Measurements from ENCODE around the gene BPIFB1.

The BPIFB1 gene

DNA sequence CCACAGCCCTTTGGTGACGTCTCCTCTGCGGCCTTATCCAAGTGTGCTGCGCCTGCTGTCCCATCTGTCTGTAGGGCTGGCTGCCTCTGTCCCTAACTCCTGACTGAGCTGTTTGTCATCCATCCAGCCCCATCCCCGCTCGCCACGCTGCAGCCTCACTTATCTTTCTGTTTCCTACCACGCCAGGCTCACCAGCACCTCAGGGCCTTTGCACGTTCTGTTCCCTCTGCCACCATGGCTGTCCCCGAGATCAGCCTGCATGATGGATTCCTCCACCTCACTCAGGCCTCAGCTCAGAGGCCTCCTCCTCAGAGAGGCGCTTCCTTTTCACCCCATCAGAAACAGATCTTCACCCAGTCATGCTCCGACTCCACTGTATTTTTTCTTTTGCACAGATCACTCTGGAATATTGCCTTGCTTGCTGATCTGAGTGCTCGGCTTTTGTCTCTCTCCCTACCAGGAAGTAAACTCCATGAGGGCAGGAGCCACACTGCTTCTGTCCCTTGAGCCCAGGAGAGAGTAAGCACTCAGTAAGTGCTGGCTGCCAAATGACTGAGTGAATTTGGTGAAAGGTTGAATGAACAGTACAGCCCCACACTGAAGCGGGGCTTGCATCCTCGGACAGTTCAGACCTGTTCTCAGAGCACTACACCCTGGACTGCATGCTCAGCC is 34.5 kb downstream of the BPIFB1 start:
- DNase-seq (no peak), ATAC-seq (no peak)
- no peaks in the 10 kb centered on the region for H3K36me3 Mint-ChIP-seq (ENCODE audit: low read depth)
- no peaks in the 10 kb centered on the region for H3K27me3 Mint-ChIP-seq
- H3K4me1 Mint-ChIP-seq, result no peaks in the 10 kb centered on the region
- H3K9me3 Mint-ChIP-seq, result no peaks in the 10 kb centered on the region
- H3K27ac Mint-ChIP-seq, result no peak overlapping the region
- H3K4me3 Mint-ChIP-seq, result no peak overlapping the region

- no peaks in the 10 kb centered on the region for H3K36me3 Mint-ChIP-seq (ENCODE audit: low read depth)
- no peak for ATAC-seq
- H3K4me3 Mint-ChIP-seq, result no peak overlapping the region
- H3K4me1 Mint-ChIP-seq, result no peaks in the 10 kb centered on the region
- no peaks in the 10 kb centered on the region for H3K9me3 Mint-ChIP-seq
- H3K27me3 Mint-ChIP-seq, result peaks cover 2% of the 10 kb centered on the region
- no peak overlapping the region for H3K27ac Mint-ChIP-seq
- DNase-seq, result no peak
These were observed 35.0 kb downstream of the BPIFB1 start for GRCh38 chr20:33318096-33318429.

- Mint-ChIP-seq H3K27me3 (peaks cover 2% of the 10 kb centered on the region), H3K9me3 (no peaks in the 10 kb centered on the region), H3K4me1 (no peaks in the 10 kb centered on the region), H3K36me3 (ENCODE audit: low read depth) (no peaks in the 10 kb centered on the region), H3K4me3 (no peak overlapping the region), H3K27ac (no peak overlapping the region)
- DNase-seq (no peak), ATAC-seq (no peak)
These were observed 37.0 kb downstream of the BPIFB1 start for GRCh38 chr20:33320006-33320405.

- Mint-ChIP-seq H3K4me3 (no peak overlapping the region), H3K9me3 (no peaks in the 10 kb centered on the region), H3K4me1 (no peaks in the 10 kb centered on the region), H3K27me3 (peaks cover 2% of the 10 kb centered on the region), H3K36me3 (ENCODE audit: low read depth) (no peaks in the 10 kb centered on the region), H3K27ac (no peak overlapping the region)
- ATAC-seq (no peak), DNase-seq (no peak)
These were observed 39.4 kb downstream of the BPIFB1 start for GRCh38 chr20:33322456-33322855.

DNA sequence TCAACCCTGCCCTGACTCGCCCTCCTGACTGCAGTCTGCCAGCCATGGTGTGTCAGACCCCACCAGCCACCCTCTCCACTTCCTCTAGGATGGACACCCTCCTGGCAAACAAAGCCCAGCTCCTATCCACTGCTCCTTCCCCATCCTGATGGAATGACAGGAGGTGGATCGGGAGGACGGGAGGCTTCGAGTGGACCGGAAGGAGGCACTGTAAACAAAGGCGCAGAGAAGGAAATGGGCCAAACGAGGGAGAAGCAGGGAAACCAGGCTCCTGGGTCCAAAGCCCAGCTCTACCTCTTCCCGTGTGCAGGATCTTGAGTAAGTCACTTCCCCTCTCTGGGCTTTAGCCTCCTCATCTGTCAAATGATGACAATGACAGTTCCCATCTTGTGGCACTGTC is 40.2 kb downstream of the BPIFB1 start:
- H3K4me1 Mint-ChIP-seq, result no peaks in the 10 kb centered on the region
- no peak overlapping the region for H3K4me3 Mint-ChIP-seq
- no peak overlapping the region for H3K27ac Mint-ChIP-seq
- peaks cover 2% of the 10 kb centered on the region for H3K27me3 Mint-ChIP-seq
- no peaks in the 10 kb centered on the region for H3K9me3 Mint-ChIP-seq
- H3K36me3 Mint-ChIP-seq (ENCODE audit: low read depth), result no peaks in the 10 kb centered on the region
- DNase-seq, result no peak
- no peak for ATAC-seq

- no peak for ATAC-seq
- no peak overlapping the region for H3K4me3 Mint-ChIP-seq
- H3K27me3 Mint-ChIP-seq, result peaks cover 4% of the 10 kb centered on the region
These were observed 42.3 kb downstream of the BPIFB1 start for GRCh38 chr20:33325350-33325749.

GRCh38 chr20:33328157-33329137 is 45.4 kb downstream of the BPIFB1 start:
- DNase-seq (no peak), ATAC-seq (no peak)
- Mint-ChIP-seq H3K9me3 (no peaks in the 10 kb centered on the region), H3K27ac (no peak overlapping the region), H3K4me3 (no peak overlapping the region), H3K36me3 (ENCODE audit: low read depth) (no peaks in the 10 kb centered on the region), H3K27me3 (peaks cover 6% of the 10 kb centered on the region), H3K4me1 (no peaks in the 10 kb centered on the region)

More at GRCh38 chr20:33325350-33325749, 42.3 kb downstream of the BPIFB1 start:
- Mint-ChIP-seq H3K27ac (no peak overlapping the region), H3K4me1 (no peaks in the 10 kb centered on the region), H3K36me3 (ENCODE audit: low read depth) (no peaks in the 10 kb centered on the region), H3K9me3 (no peaks in the 10 kb centered on the region)
- no peak for DNase-seq

DNA sequence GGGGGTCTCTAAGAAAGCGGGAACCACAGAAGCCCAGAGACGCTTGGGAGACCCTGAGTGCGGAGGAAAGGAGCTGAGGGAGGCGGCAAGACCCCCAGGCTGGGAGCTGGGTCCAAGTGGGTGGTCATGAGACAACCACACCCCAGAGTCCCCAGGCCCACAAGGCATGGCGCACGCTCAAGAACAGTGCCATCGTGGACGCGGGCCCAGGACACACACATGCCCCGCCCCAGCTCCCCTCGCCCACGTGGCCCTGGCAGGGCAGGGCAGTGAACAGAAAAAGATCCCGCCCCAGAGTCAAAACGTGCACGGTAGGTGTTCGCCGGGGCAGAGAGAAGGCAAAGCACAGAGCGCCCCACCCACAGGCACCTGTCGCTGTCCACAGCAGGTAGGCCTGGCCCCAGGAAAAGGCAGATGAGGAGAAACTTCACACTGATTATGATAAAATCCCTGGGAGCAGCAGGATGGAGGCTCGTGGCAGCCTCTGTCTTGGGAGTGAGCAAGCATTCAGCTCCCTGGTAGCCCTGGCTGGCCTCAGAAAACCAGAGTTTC is 50.0 kb downstream of the BPIFB1 start:
- no peaks in the 10 kb centered on the region for H3K9me3 Mint-ChIP-seq
- ATAC-seq (no peak), DNase-seq (no peak)
- H3K4me3 Mint-ChIP-seq, result no peak overlapping the region
- no peaks in the 10 kb centered on the region for H3K36me3 Mint-ChIP-seq (ENCODE audit: low read depth)
- H3K27me3 Mint-ChIP-seq, result peaks cover 10% of the 10 kb centered on the region
- H3K27ac Mint-ChIP-seq, result no peak overlapping the region
- peaks cover 3% of the 10 kb centered on the region for H3K4me1 Mint-ChIP-seq

- ATAC-seq (no peak), DNase-seq (no peak)
- Mint-ChIP-seq H3K4me3 (no peak overlapping the region), H3K9me3 (no peaks in the 10 kb centered on the region), H3K27ac (no peak overlapping the region), H3K4me1 (peaks cover 3% of the 10 kb centered on the region), H3K27me3 (peaks cover 10% of the 10 kb centered on the region), H3K36me3 (ENCODE audit: low read depth) (no peaks in the 10 kb centered on the region)
These were observed 50.6 kb downstream of the BPIFB1 start for GRCh38 chr20:33333616-33334015.

DNA sequence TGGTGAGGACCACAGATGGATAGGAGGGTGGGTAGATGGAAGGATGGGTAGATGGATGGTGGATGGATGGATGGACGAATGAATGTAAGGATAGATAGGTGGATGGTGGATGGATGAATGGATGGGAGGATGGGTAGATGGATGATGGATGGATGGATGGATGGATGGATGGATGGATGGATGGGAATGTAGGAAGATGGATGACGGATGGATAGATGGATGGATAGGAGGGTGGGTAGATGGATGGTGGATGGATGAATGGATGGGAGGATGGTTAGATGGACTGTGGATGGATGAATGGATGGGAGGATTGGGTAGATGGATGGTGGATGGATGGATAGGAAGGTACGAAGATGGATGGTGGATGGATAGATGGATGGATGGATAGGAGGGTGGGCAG is 51.1 kb downstream of the BPIFB1 start:
- Mint-ChIP-seq H3K27me3 (peaks cover 9% of the 10 kb centered on the region), H3K4me3 (no peak overlapping the region)

DNA sequence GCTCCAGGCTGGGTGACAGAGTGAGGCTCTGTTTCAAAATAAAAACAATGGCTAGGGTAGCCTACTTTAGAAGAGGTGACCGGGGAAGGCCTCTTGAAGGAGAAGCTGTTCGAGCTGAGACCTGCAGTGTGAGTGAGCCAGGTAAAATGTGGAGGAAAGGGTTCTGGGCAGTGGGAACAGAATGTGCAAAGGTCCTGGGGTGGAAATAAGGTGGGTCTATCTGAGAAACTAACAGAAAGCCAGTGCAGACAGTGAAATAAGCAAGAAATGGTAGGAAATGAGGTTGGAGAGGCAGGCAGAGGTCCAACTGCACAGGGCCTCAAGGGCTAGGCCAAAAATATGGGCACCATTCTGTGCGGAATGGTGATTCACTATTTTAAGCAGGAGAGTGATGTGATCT is 53.4 kb downstream of the BPIFB1 start:
- Mint-ChIP-seq H3K9me3 (no peaks in the 10 kb centered on the region), H3K27me3 (peaks cover 7% of the 10 kb centered on the region), H3K4me3 (no peak overlapping the region), H3K27ac (no peak overlapping the region), H3K36me3 (ENCODE audit: low read depth) (no peaks in the 10 kb centered on the region), H3K4me1 (peaks cover 3% of the 10 kb centered on the region)
- DNase-seq (no peak), ATAC-seq (no peak)

More for the DNA sequence above, 51.1 kb downstream of the BPIFB1 start:
- H3K9me3 Mint-ChIP-seq, result no peaks in the 10 kb centered on the region
- H3K27ac Mint-ChIP-seq, result no peak overlapping the region
- peaks cover 3% of the 10 kb centered on the region for H3K4me1 Mint-ChIP-seq
- no peak for ATAC-seq
- no peaks in the 10 kb centered on the region for H3K36me3 Mint-ChIP-seq (ENCODE audit: low read depth)
- DNase-seq, result no peak

DNA sequence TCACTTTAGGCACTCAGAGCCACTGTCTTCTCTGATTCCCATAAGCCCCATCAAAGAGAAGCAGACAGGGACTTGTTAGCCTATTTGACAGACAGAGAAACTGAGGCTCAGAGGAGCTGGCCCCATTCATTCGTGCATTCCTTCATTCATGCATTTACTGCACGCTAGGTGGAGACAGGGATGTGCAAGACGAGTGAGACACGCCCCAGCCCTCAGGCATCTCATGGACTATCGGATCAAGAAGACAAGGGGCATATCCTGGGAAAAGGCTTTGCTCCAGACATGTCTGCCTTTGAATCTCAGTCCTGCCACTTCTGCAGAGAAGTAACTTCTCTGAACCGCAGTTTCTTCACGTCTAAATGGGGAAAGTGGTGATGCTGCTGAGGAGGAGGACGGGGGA is 54.1 kb downstream of the BPIFB1 start:
- H3K4me3 Mint-ChIP-seq, result no peak overlapping the region

GRCh38 chr20:33337531-33338165 is 54.6 kb downstream of the BPIFB1 start:
- H3K36me3 Mint-ChIP-seq (ENCODE audit: low read depth), result no peaks in the 10 kb centered on the region
- H3K27ac Mint-ChIP-seq, result no peak overlapping the region
- H3K9me3 Mint-ChIP-seq, result no peaks in the 10 kb centered on the region
- H3K27me3 Mint-ChIP-seq, result peaks cover 5% of the 10 kb centered on the region
- no peak overlapping the region for H3K4me3 Mint-ChIP-seq
- DNase-seq (no peak), ATAC-seq (no peak)
- H3K4me1 Mint-ChIP-seq, result peaks cover 3% of the 10 kb centered on the region

More for the DNA sequence above, 54.1 kb downstream of the BPIFB1 start:
- Mint-ChIP-seq H3K4me1 (peaks cover 3% of the 10 kb centered on the region), H3K36me3 (ENCODE audit: low read depth) (no peaks in the 10 kb centered on the region), H3K27me3 (peaks cover 7% of the 10 kb centered on the region), H3K9me3 (no peaks in the 10 kb centered on the region), H3K27ac (no peak overlapping the region)
- ATAC-seq, result no peak
- DNase-seq, result no peak

DNA sequence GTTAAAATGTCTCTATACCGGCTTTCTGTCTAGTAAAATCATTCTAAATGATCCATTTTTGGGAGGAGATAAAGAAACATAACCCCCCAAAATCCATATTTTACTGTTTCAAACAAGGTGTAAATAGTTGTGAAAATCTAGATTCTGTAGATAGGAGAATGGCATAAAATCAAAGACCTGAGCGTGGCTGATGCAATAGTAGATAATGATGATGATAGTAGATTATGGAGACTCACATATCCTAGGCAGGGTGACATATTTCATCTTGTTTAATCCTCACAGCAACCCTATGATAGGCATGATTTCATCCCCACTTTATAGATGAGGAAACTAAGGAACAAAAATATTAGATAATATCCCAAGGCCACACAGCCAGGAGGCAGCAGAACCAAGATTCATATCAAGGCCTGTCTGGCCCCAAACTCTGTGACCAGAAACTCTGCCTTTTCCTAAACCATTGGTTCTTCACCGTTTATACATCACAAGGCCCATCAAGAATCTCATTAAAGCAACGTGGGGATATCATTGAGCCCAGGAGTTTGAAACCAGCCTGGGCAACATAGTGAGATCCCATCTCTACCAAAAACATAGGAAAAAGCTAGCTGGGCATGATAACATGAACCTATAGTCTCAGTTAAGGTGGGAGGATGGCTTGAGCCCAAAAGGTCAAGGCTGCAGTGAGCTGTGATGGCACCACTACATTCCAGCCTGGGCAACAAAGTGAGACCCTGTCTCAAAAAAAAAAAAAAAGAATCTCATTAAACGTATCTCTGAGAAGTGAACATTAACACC is 55.6 kb downstream of the BPIFB1 start:
- Mint-ChIP-seq H3K4me1 (peaks cover 3% of the 10 kb centered on the region), H3K27ac (no peak overlapping the region), H3K4me3 (no peak overlapping the region), H3K36me3 (ENCODE audit: low read depth) (no peaks in the 10 kb centered on the region), H3K9me3 (no peaks in the 10 kb centered on the region), H3K27me3 (peaks cover 4% of the 10 kb centered on the region)
- DNase-seq (no peak), ATAC-seq (no peak)

All from activated naive CD8-positive, alpha-beta T cell treated with anti-CD3 and anti-CD28 coated beads, Interleukin-2, amount 50 U/mL, for 24 hours (primary cell).